Ascending aorta (tissue), 2 donors: ENCODE results near the gene BLOC1S3. TPM values are rescaled to one million over a fixed set of nuclear protein-coding genes. Genes with fewer than 3 reads are reported as not detected.
"Not testable (repeated sequence)": the region's sequence is repeated elsewhere in the genome, so short reads cannot be mapped to it uniquely, and the experiment has no call there.

Experiments
- DNase-seq, 2 donors: peaks; one replicate each; pipeline ENCODE4 v3.0.0-alpha.2; 2019; ENCODE audit warnings: low spot score in 2 of 2
- H3K27ac ChIP-seq, 2 donors: fragments of 200-600 bp; sonication (generic); one replicate each; pipeline ENCODE4 v1.5.1; 2016 to 2017; ENCODE audit warnings: mild to moderate bottlenecking in 1 of 2
- H3K27me3 ChIP-seq: fragments of 200-600 bp; sonication (generic); one replicate; pipeline ENCODE4 v1.5.1; 2017
- H3K36me3 ChIP-seq, 2 donors: fragments of 200-600 bp; sonication (generic); one replicate each; pipeline ENCODE4 v1.5.1; 2016
- H3K4me1 ChIP-seq, 2 donors: fragments of 200-600 bp; sonication (generic); one replicate each; pipeline ENCODE4 v1.5.1; 2016 to 2017; ENCODE audit warnings: mild to moderate bottlenecking in 1 of 2
- H3K4me3 ChIP-seq, 2 donors: fragments of 200-600 bp; sonication (generic); one replicate each; pipeline ENCODE4 v1.5.1; 2016 to 2017; ENCODE audit warnings: mild to moderate bottlenecking in 1 of 2
- H3K9me3 ChIP-seq, 2 donors: fragments of 200-600 bp; sonication (generic); one replicate each; pipeline ENCODE4 v1.5.1; 2016
- CTCF ChIP-seq, 3 experiments: fragments of 200-600 bp in 2 of 3; fragments of 450-650 bp in 1 of 3; sonication (generic) in 2 of 3; IDR thresholded peaks; one replicate each; pipeline ENCODE4 v1.5.1; 2016 to 2019; ENCODE audit warnings: antibody characterized with exemption in 3 of 3, mild to moderate bottlenecking in 1 of 3, moderate library complexity in 1 of 3
- intact Hi-C: fragments of 100-400 bp; cut with DNase I; formaldehyde crosslinking; loops from one replicate; pipeline ENCODE4 v1.15.1; 2023
- total RNA-seq: library from RNA; depleted of rRNA; stranded (reverse); fragments of >200 nt; gene quantifications from one replicate; pipeline ENCODE4 v1.1.0, GENCODE V29; 2016

Gene BLOC1S3
- total RNA-seq, 1 donor from 2014 or later, result 0.32 TPM

DNA sequence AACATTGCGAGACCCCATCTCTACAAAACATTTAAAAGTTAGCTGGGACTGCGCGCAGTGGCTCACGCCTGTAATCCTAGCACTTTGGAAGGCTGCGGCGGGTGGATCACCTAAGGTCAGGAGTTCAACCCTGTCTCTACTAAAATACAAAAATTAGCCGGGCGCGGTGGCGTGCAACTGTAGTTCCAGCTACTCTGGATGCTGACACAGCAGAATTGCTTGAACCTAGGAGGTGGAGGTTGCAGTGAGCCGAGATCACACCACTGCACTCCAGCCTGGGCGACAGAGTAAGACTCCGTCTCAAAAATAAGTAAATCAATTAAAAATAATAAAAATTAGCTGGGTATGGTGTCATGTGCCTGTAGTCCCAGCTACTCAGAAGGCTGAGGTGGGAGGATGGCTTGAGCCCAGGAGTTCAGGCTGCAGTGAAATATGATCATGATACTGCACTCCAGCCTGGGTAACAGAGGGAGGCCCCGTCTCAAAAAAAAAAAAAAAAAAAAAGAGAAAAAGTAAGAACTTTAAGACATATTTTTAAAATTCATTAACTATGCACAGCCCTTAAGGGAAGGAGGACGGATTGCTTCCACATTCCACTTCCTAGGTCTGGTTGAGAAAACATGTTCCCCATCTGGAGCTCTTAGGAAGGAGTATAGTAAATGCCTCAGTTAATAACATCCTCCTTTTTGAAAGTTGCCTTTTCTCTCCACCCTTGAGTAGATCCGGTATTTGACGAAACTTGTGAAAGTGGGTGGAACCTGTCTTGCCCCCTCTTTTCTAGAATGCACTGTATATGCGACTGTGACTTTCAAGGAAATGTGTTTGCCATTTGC lies 40.5 kb downstream of the BLOC1S3 start:
- no peak overlapping the region for H3K4me3 ChIP-seq
- H3K36me3 ChIP-seq, result no peaks in the 10 kb centered on the region
- no peak for DNase-seq
- H3K4me1 ChIP-seq, result no peaks in the 10 kb centered on the region
- H3K27ac ChIP-seq, result no peak overlapping the region
- no peak for TF ChIP-seq CTCF (IDR thresholded peaks at IDR 0.05)
- H3K9me3 ChIP-seq, result no peaks in the 10 kb centered on the region
- intact Hi-C loops, result no loop called here
- H3K27me3 ChIP-seq, result peaks cover 7% of the 10 kb centered on the region

DNA sequence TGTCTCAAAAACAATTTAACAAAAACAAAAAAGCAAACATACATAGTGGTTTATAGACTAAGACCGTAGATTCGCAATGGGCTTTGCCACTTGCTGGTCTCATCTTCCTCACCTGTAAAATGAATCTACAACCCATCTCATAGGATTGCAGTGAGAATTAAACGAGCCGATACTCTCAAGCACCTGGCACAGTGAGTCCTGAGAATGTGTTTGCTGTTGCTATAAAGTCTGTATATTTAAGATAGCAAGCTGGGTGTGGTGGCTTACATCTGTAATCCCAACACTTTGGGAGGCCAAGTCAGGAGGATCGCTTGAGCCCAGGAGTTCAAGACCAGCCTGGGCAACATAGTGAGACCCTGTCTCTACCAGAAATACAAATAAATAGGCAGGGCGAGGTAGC lies 44.1 kb downstream of the BLOC1S3 start:
- TF ChIP-seq CTCF (IDR thresholded peaks at IDR 0.05), result no peak
- Histone ChIP-seq H3K27me3 (peaks cover 4% of the 10 kb centered on the region), H3K9me3 (no peaks in the 10 kb centered on the region), H3K27ac (no peak overlapping the region), H3K36me3 (no peaks in the 10 kb centered on the region), H3K4me1 (no peaks in the 10 kb centered on the region), H3K4me3 (no peak overlapping the region)
- DNase-seq, result no peak
- intact Hi-C loops, result no loop called here

DNA sequence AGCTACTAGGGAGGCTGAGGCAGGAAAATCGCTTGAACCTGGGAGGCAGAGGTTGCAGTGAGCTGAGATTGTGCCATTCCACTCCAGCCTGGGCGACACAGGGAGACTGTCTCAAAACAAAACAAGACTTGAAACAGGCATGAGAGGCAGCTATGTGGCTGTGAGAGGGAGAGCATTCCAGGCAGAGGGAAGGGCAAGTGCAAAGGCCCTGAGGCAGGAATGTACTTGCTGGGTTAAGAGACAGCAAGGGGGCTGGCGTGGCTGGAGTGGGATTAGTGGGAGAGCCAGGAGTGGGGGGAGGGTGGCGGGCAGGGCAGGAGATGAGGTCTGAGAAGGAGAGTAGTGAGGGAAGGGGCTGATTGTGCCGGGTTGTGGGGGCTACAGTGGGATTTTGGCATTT lies 45.3 kb downstream of the BLOC1S3 start:
- no peak for TF ChIP-seq CTCF (IDR thresholded peaks at IDR 0.05)
- intact Hi-C loops, result no loop called here
- Histone ChIP-seq H3K4me3 (no peak overlapping the region), H3K27me3 (no peaks in the 10 kb centered on the region), H3K4me1 (no peaks in the 10 kb centered on the region), H3K27ac (no peak overlapping the region), H3K36me3 (no peaks in the 10 kb centered on the region), H3K9me3 (no peaks in the 10 kb centered on the region)
- no peak for DNase-seq

- intact Hi-C loops, result no loop called here
- H3K4me1 ChIP-seq, result no peaks in the 10 kb centered on the region
- no peaks in the 10 kb centered on the region for H3K27me3 ChIP-seq
- H3K4me3 ChIP-seq, result no peak overlapping the region
- TF ChIP-seq CTCF (IDR thresholded peaks at IDR 0.05), result no peak
- DNase-seq, result no peak
- no peaks in the 10 kb centered on the region for H3K36me3 ChIP-seq
- no peak overlapping the region for H3K27ac ChIP-seq
- no peaks in the 10 kb centered on the region for H3K9me3 ChIP-seq
Measured at GRCh38 chr19:45224645-45225044, 46.1 kb downstream of the BLOC1S3 start.

DNA sequence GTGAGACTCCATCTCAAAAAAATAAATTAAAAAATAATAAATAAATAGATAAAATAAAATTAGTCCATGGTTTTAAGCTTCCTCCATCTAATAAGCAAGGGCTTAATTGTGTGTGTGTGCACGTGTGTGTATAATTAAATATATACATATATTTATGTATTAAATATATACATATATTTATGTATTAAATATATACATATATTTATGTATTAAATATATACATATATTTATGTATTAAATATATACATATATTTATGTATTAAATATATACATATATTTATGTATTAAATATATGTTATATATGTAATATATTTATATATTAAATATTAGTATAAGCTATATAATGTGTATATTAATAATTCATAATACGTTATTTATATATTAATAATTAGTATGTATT lies 50.5 kb downstream of the BLOC1S3 start:
- intact Hi-C loops, H3K36me3 ChIP-seq, H3K27me3 ChIP-seq, H3K9me3 ChIP-seq, DNase-seq, H3K27ac ChIP-seq, H3K4me3 ChIP-seq, H3K4me1 ChIP-seq: not testable (repeated sequence)

Other genes with a start within 250 kb of the BLOC1S3 start
- gene APOC4, start 236.5 kb upstream of the BLOC1S3 start, total RNA-seq, result not detected
- not detected for gene APOC2, start 232.7 kb upstream of the BLOC1S3 start, total RNA-seq
- 65.2 TPM for gene CLPTM1, start 223.4 kb upstream of the BLOC1S3 start, total RNA-seq
- gene RELB, start 177.3 kb upstream of the BLOC1S3 start, total RNA-seq, result 8.7 TPM
- 103 TPM for gene CLASRP, start 139.7 kb upstream of the BLOC1S3 start, total RNA-seq
- gene ZNF296, start 102.3 kb upstream of the BLOC1S3 start, total RNA-seq, result not detected
- gene GEMIN7, start 99.5 kb upstream of the BLOC1S3 start, total RNA-seq, result 48.2 TPM
- 17.6 TPM for gene PPP1R37, start 85.6 kb upstream of the BLOC1S3 start, total RNA-seq
- gene NKPD1, start 17.8 kb upstream of the BLOC1S3 start, total RNA-seq, result not detected
- 18.3 TPM for gene TRAPPC6A, start 547 bp upstream of the BLOC1S3 start, total RNA-seq
- 33.5 TPM for gene EXOC3L2, start 66.6 kb downstream of the BLOC1S3 start, total RNA-seq
- gene MARK4, start 72.5 kb downstream of the BLOC1S3 start, total RNA-seq, result 22.8 TPM
- not detected for gene CKM, start 144.1 kb downstream of the BLOC1S3 start, total RNA-seq
- gene KLC3, start 162.0 kb downstream of the BLOC1S3 start, total RNA-seq, result not detected
- 22.4 TPM for gene ERCC2, start 191.8 kb downstream of the BLOC1S3 start, total RNA-seq
- gene PPP1R13L, start 226.3 kb downstream of the BLOC1S3 start, total RNA-seq, result 27.8 TPM
- 3.7 TPM for gene POLR1G, start 227.9 kb downstream of the BLOC1S3 start, total RNA-seq
- 142 TPM for gene ERCC1, start 245.1 kb downstream of the BLOC1S3 start, total RNA-seq